ENCODE results near the gene STING1.
"Not testable (repeated sequence)": the region's sequence is repeated elsewhere in the genome, so short reads cannot be mapped to it uniquely, and the experiment has no call there.

Gene STING1

GRCh38 chr5:139512786-139513390 lies 30.3 kb upstream of the STING1 start:
- no peak overlapping the region for H3K4me3 ChIP-seq (ENCODE audit: control insufficient read depth, low read depth, low read length)
- TF ChIP-seq CTCF (IDR thresholded peaks at IDR 0.05; ENCODE audit: control insufficient read depth, insufficient read depth, low read depth, low read length, missing control alignments) = no peak
- DNase-seq (ENCODE audit: low read depth) = no peak

GRCh38 chr5:139504722-139505121 lies 22.2 kb upstream of the STING1 start:
- H3K4me3 ChIP-seq (ENCODE audit: control insufficient read depth, low read depth, low read length); DNase-seq (ENCODE audit: low read depth): not testable (repeated sequence)

- not testable (repeated sequence) for H3K4me3 ChIP-seq (ENCODE audit: control insufficient read depth, low read depth, low read length); DNase-seq (ENCODE audit: low read depth)
Observed at GRCh38 chr5:139503879-139504278, 21.3 kb upstream of the STING1 start.

- not testable (repeated sequence) for DNase-seq (ENCODE audit: low read depth); H3K4me3 ChIP-seq (ENCODE audit: control insufficient read depth, low read depth, low read length)
Observed at GRCh38 chr5:139503036-139503817, 20.7 kb upstream of the STING1 start.

GRCh38 chr5:139501381-139501780 lies 18.8 kb upstream of the STING1 start:
- no peak for TF ChIP-seq CTCF (IDR thresholded peaks at IDR 0.05; ENCODE audit: control insufficient read depth, insufficient read depth, low read depth, low read length, missing control alignments)

GRCh38 chr5:139495638-139496435 lies 13.3 kb upstream of the STING1 start:
- H3K4me3 ChIP-seq (ENCODE audit: control insufficient read depth, low read depth, low read length) = no peak overlapping the region
- DNase-seq (ENCODE audit: low read depth) = peak; percentile 40
- TF ChIP-seq CTCF (IDR thresholded peaks at IDR 0.05; ENCODE audit: control insufficient read depth, insufficient read depth, low read depth, low read length, missing control alignments) = no peak

More at GRCh38 chr5:139501381-139501780, 18.8 kb upstream of the STING1 start:
- DNase-seq (ENCODE audit: low read depth) = no peak
- H3K4me3 ChIP-seq (ENCODE audit: control insufficient read depth, low read depth, low read length) = no peak overlapping the region

GRCh38 chr5:139494832-139495231 lies 12.3 kb upstream of the STING1 start:
- peak; percentile 16 for DNase-seq (ENCODE audit: low read depth)
- no peak overlapping the region for H3K4me3 ChIP-seq (ENCODE audit: control insufficient read depth, low read depth, low read length)
- no peak for TF ChIP-seq CTCF (IDR thresholded peaks at IDR 0.05; ENCODE audit: control insufficient read depth, insufficient read depth, low read depth, low read length, missing control alignments)

GRCh38 chr5:139494256-139494655 lies 11.7 kb upstream of the STING1 start:
- no peak for TF ChIP-seq CTCF (IDR thresholded peaks at IDR 0.05; ENCODE audit: control insufficient read depth, insufficient read depth, low read depth, low read length, missing control alignments)
- DNase-seq (ENCODE audit: low read depth) = no peak
- H3K4me3 ChIP-seq (ENCODE audit: control insufficient read depth, low read depth, low read length) = no peak overlapping the region
